Activated CD4-positive, alpha-beta T cell treated with anti-CD3 and anti-CD28 coated beads, Interleukin-2, amount 50 U/mL, for 4 hours (primary cell): Measurements from ENCODE around the gene SH3GL2.

ENCODE experiments used
- DNase-seq, 2 experiments: peaks; one replicate each; pipeline ENCODE4 v3.0.0-alpha.2; 2020

The SH3GL2 gene

DNA sequence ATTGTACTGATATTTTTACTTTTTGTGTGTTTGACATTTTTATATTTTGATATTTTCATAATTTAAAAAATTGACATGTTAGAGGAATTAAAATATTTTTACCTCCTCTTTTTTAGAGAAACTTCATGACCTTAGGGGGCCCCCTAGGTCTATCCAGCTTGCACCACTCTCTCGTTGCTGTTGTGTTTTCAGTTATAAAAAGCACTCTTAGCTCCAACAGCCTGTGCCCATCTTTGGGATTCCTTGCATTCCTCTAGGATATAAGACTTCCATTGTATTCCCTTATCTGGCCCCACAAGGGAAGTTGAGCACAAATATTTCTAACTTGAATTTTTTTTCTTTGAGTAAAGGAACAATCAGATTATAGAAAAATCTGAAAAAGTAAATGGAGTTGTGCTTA lies 245.3 kb downstream of the SH3GL2 start:
- DNase-seq = no peak

DNA sequence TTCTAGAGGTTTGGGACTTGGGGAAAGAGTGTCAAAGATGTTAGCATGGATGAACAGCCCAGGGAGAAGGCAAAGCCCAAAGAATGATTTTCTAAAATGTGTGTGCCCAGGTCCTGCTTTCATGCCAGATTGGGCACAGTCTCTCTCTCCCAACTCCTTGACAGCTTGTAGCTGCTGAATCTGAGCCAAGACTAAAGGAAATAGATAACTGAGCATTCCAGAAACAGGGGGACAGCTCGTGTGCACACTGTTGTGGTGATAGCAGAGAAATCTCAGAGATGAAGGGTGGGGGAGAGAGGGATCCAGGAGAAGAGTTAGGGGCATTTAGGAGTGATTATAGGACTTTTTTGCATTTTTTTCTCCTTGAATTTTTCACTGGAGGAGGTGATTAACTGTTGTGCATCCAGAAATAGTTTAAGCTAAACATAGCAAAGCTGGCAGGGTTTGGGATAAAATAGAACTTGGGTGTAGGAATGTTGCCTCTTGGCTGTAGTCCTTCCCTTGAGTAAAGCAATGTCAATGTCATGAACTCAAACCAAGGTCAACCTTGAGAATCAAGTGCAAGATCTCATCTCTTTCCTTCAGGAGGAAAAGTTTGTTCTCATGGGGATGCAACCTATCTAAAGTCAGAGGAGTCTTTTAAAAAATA lies 245.9 kb downstream of the SH3GL2 start:
- no peak for DNase-seq

DNA sequence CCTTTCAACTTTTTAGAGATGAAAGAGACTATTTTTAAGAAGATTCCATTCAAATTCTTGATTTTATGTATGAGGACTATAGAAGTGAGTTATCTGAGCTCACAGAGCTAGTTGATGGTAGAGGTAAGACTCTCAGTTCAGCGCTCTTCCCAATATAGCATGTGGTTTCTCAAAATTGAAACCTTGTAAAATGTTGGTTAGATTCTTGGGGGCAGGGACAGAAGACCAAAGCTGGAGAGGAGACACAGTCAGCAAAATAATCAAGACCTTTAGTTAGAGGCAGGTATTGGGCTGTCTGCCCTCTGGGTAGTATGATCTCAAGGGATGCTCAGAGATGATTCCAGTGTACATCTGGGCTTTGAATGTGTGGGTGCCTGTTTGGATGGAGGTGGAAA lies 246.4 kb downstream of the SH3GL2 start:
- no peak for DNase-seq

DNA sequence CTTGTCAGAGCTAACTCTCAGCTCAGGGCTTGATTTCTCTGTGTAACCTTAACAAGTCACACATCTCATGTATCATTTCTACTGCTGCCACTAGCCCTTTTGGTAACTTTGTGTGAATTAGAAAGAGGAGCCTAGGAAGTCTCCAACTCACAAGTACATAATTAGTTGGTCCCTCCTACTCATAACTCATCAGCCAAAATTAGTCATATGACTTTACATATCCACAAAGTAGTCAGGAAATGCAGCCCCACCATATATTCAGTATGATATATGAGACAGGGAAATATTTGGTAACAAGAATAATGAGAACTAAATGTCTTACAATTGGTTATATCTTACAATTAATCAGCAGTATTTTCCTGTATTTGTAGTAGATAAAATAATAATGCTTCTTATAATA lies 250.2 kb downstream of the SH3GL2 start:
- DNase-seq = no peak

DNA sequence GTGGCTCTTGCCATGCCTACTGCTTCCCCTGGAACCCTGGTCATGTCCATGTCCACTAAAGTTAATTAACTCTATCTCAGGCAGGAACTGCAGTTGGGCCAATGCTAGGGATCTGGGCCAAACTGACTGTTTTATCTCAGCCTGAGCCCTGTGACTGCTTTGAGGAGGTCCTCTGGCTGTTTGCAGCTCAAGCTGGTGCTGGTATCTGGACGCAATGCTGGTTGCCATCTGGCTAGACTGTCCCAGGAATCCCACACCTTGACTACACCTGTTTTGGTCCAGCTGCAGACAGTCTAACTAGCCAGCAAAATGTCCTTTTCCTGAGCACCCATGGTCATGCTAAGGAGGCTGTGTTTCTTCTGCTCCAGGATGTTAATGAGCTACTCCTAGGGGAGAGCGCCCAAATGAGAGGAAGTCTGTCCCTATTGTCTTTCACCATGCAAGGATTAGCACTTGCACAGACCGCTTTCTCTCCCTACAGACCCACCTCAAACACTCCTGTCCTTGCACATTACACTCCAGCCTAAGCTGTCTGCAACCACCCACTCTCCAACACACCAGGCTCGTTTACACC lies 251.0 kb downstream of the SH3GL2 start:
- DNase-seq = no peak

DNA sequence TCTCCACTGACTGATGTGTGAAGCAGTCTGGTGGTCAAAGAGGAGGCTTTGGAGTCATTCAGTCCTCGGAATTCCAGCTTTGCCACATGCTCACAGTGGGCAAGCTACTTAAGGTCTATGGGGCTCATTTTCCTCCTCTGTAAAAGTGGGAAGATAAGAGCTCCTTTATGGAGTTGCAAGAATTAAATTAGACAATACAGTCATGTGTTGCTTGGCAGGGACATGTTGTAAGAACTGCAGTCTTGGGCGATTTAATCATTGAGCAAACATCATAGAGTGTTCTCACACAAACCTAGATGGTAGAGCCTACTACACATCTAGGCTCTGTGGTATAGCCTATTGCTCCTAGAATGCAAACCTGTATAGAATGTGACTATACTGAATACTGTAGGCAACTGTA lies 253.9 kb downstream of the SH3GL2 start:
- DNase-seq = no peak

DNA sequence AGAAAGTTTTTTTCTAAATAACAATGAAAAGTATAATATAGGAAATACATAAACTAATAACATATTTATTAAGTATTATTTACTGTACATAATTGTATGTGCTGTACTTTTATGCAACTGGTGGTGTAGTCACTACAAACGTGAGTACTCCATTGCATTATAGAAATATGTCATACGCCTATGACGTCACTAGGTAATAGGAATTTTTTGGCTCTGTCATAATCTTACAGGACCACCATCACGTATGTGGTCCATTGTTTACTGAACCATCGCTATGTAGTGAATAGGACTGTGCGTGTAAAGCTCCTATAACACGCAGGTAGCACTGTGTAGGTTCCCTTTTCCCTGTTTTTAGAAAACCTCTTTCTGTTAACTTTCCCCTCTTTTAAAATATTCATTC lies 255.0 kb downstream of the SH3GL2 start:
- DNase-seq = no peak

DNA sequence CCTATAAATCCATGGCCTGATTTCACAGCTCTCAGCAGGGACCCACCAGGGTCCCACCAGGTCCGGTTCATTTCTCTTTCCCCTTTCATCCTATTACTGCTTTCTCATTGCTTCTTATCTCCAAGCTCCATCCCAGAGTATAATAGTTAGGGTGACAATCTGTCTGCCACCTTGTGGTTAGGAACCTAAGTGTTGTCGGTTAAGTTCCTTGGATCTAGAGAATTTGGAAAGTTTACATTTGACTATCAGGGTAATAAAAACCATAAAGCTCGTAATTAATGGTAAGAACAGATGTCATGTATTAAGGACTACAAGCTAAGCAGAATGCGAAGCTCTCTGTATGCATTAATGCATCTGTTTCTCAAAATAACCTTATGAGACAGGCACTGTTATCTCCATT lies 259.1 kb downstream of the SH3GL2 start:
- DNase-seq = no peak

DNA sequence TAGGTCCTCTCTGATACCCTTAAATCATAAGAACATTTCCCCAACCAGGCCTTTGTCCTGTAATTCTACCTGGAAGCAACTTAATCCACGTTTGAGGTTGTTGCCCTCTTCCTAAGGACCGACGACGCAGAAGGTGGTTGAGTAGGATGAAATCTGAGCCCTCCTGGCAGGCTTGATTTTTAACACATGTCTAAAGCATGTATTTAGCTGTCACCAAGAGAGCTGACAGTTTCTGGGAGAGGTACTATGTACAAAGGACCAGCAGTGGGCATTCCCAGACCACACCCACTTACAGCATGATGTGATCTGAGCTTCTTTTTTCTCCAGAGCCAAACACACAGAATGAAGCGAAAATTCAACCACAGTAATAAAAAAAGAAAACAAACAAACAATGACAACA lies 260.9 kb downstream of the SH3GL2 start:
- DNase-seq = no peak

DNA sequence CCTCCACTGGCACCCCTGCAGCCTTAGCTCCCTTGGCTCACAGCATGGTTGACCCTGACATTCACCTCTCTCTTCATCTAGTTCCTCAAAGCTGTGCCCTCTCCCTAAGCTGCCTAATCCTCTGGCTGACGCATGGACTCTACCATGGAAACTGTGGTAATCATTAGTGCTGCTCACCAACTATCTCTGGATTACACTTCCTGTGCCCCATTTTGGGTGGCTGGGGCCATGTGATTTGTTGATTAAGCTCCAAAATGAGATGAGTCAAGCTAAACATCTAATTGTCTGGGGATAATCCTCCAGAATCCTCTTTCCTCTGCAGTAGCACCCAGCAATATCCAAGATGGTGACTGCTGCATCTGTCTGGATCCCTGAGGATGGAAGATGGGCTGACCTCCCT lies 264.4 kb downstream of the SH3GL2 start:
- no peak for DNase-seq
